Measurements from ENCODE around the gene APH1B.

The APH1B gene

GRCh38 chr15:63254991-63255390, 22.4 kb upstream of the APH1B start:
- DNase-seq = no peak

GRCh38 chr15:63255489-63255990, 21.9 kb upstream of the APH1B start:
- DNase-seq = no peak

- DNase-seq = no peak
These were observed 20.8 kb upstream of the APH1B start for GRCh38 chr15:63256433-63257274.

GRCh38 chr15:63258658-63259057, 18.7 kb upstream of the APH1B start:
- no peak for DNase-seq

- DNase-seq = no peak
These were observed 16.6 kb upstream of the APH1B start for GRCh38 chr15:63260791-63261190.

GRCh38 chr15:63261311-63261710, 16.1 kb upstream of the APH1B start:
- no peak for DNase-seq

- DNase-seq = no peak
These were observed 13.9 kb upstream of the APH1B start for GRCh38 chr15:63263519-63263918.

GRCh38 chr15:63264688-63265293, 12.6 kb upstream of the APH1B start:
- DNase-seq = no peak

GRCh38 chr15:63274427-63274826, 3.0 kb upstream of the APH1B start:
- DNase-seq = peak; percentile 23 to 24

- DNase-seq = no peak
These were observed 915 bp upstream of the APH1B start for GRCh38 chr15:63276342-63277037.

GRCh38 chr15:63277893-63278456, 570 bp downstream of the APH1B start:
- no peak for DNase-seq

GRCh38 chr15:63283126-63283525, 5.7 kb downstream of the APH1B start:
- peak in 1 of 2 donors; percentile 57 for DNase-seq

- DNase-seq = no peak
These were observed 6.9 kb downstream of the APH1B start for GRCh38 chr15:63284335-63284734.

GRCh38 chr15:63287109-63287508, 9.7 kb downstream of the APH1B start:
- DNase-seq = no peak

- no peak for DNase-seq
These were observed 10.9 kb downstream of the APH1B start for GRCh38 chr15:63288342-63288741.

GRCh38 chr15:63288778-63289378, 11.5 kb downstream of the APH1B start:
- DNase-seq = peak in 1 of 2 donors; percentile 66

GRCh38 chr15:63291507-63291906, 14.1 kb downstream of the APH1B start:
- DNase-seq = no peak

- DNase-seq = no peak
These were observed 14.8 kb downstream of the APH1B start for GRCh38 chr15:63292241-63292640.

- DNase-seq = no peak
These were observed 15.4 kb downstream of the APH1B start for GRCh38 chr15:63292771-63293170.

- no peak for DNase-seq
These were observed 17.0 kb downstream of the APH1B start for GRCh38 chr15:63294359-63294758.

GRCh38 chr15:63295341-63295740, 17.9 kb downstream of the APH1B start:
- DNase-seq = no peak

- DNase-seq = no peak
These were observed 18.8 kb downstream of the APH1B start for GRCh38 chr15:63296195-63296594.
